ENCODE measurements around the gene GJB4.

Gene GJB4

DNA sequence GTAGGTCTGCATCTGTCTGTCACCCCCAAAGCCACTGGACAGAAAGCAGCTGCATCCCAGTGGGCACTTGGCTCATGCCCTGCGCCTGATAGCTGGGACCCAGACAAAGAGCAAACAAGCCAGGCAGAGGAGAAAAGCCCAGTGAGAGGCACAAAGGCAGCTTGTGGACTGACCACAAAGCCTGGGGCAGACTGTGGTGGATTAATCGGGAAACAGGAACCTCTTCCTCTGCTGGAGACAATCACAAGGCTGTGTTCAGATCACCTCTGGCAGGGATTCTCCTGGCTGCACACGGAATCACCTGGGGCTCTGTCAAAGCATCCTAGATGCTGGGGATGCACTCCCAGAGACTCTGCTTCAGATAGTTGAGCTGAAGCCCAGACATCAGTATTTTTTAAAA is 19.9 kb upstream of the GJB4 start:
- TF ChIP-seq, protein P1, sequence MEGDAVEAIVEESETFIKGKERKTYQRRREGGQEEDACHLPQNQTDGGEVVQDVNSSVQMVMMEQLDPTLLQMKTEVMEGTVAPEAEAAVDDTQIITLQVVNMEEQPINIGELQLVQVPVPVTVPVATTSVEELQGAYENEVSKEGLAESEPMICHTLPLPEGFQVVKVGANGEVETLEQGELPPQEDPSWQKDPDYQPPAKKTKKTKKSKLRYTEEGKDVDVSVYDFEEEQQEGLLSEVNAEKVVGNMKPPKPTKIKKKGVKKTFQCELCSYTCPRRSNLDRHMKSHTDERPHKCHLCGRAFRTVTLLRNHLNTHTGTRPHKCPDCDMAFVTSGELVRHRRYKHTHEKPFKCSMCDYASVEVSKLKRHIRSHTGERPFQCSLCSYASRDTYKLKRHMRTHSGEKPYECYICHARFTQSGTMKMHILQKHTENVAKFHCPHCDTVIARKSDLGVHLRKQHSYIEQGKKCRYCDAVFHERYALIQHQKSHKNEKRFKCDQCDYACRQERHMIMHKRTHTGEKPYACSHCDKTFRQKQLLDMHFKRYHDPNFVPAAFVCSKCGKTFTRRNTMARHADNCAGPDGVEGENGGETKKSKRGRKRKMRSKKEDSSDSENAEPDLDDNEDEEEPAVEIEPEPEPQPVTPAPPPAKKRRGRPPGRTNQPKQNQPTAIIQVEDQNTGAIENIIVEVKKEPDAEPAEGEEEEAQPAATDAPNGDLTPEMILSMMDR (IDR thresholded peaks at IDR 0.05; ENCODE audit: borderline replicate concordance, insufficient read depth, low read depth, low read length) = no peak
- no peak overlapping the region for H3K4me3 ChIP-seq (ENCODE audit: low read depth, low read length)

DNA sequence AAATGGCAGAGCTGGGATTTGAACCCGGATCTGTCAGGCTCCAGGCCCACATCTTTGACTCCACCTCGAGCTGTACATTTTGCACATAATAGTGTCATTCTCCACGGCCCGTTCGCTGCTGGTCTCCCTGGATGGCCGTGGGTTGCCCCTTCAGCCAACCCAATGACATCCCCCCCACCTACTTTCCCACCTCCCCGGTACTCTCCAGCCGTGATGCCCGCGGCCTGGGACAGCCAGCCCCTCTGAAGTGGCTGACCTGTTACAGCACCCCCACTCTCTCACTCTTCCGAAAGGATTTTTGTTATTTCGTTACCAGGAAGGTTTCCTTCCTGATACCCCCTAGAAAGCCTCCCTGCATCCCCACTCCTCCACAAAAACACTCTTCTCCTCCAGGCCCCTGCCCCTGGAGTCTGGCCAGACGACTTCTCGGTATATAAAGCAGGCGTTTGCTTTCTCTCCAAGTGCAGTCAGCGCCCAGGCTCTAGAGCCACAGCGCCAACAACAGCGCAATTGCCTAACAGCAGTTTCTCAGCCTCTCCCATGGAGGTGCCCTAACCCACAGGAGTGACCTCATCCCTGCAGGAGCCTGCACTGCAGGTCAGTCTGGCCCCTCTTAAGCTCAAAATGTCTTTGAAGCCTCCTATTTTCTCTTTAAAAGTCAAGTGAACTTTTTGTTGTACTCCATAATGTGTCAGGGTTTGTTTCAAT is 19.2 kb upstream of the GJB4 start:
- TF ChIP-seq, protein P1 (IDR thresholded peaks at IDR 0.05; ENCODE audit: borderline replicate concordance, insufficient read depth, low read depth, low read length) = no peak
- no peak overlapping the region for H3K4me3 ChIP-seq (ENCODE audit: low read depth, low read length)

GRCh38 chr1:34742667-34743270 is 16.8 kb upstream of the GJB4 start:
- no peak overlapping the region for H3K4me3 ChIP-seq (ENCODE audit: low read depth, low read length)

DNA sequence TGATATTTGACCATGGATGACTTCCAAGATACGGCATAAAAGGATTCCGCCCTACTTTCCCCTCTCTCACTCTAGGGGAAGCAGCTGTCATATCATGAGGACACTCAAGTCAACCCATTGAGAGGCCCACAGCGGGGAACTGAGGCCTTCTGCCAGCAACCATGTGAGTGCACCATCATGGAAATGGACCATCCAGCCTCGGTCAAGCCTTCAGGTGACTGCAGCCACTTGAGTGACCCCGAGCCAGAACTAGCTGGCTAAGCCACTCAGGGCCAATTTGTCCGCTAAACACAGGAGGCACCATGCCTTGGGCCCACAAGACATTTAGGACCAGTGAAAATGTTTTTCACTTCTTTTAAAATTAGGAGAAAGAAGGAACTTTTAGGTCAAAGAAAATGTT is 15.8 kb upstream of the GJB4 start:
- H3K4me3 ChIP-seq (ENCODE audit: low read depth, low read length) = no peak overlapping the region

More at GRCh38 chr1:34742667-34743270, 16.8 kb upstream of the GJB4 start:
- TF ChIP-seq, protein P1 (IDR thresholded peaks at IDR 0.05; ENCODE audit: borderline replicate concordance, insufficient read depth, low read depth, low read length) = peak; percentile 99

DNA sequence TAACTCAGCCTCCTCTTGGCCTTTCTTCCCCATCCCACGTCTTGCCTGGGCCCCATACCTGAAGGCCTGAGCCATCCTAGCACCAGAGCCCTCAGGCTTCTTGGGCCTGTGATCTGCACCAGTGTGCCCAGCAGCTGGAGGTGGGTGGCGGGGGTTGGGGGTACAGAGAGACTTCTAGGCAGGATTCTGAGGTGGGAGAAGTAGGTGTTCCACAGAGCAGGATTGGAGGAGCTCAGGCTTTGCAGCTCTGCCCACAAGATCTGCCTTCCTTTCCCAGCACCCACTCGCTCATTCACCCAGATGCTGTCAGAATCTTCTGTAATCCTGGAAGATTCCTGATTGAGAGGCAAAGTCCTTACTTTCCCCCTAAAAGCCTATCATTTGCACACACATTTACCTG is 14.7 kb upstream of the GJB4 start:
- TF ChIP-seq, protein P1 (IDR thresholded peaks at IDR 0.05; ENCODE audit: borderline replicate concordance, insufficient read depth, low read depth, low read length) = no peak

More for the DNA sequence above, 15.8 kb upstream of the GJB4 start:
- TF ChIP-seq, protein P1 (IDR thresholded peaks at IDR 0.05; ENCODE audit: borderline replicate concordance, insufficient read depth, low read depth, low read length) = no peak

GRCh38 chr1:34745666-34746065 is 13.9 kb upstream of the GJB4 start:
- TF ChIP-seq, protein P1 (IDR thresholded peaks at IDR 0.05; ENCODE audit: borderline replicate concordance, insufficient read depth, low read depth, low read length) = no peak
- no peak overlapping the region for H3K4me3 ChIP-seq (ENCODE audit: low read depth, low read length)

More for the DNA sequence above, 14.7 kb upstream of the GJB4 start:
- no peak overlapping the region for H3K4me3 ChIP-seq (ENCODE audit: low read depth, low read length)

DNA sequence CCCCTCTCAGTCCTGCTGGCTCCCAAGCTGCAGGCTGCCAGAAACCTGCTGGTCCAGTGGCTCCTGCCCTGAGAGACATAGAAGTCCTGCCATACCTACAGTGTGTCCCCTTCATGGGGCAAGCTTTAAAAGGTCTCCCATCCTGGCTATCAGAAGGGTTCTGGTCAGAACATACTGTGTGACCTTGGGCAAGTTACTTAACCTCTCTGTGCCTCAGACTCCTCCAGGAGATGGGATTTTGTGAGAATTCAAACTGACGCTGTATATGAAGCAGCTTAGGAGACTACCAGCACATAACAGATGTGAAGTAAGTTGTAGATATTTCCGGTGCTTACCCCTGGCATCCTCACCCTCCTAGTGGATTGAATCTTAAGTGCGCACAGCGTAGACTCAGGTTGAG is 13.4 kb upstream of the GJB4 start:
- H3K4me3 ChIP-seq (ENCODE audit: low read depth, low read length) = no peak overlapping the region

More for the DNA sequence above, 13.4 kb upstream of the GJB4 start:
- TF ChIP-seq, protein P1 (IDR thresholded peaks at IDR 0.05; ENCODE audit: borderline replicate concordance, insufficient read depth, low read depth, low read length) = no peak

Measured in GM12875 (cell line).